HG03196 (cell line): ENCODE measurements around the gene BHLHE23.

Source experiments
- ATAC-seq: cut with Tn5 transposase; IDR thresholded peaks from one replicate; pipeline ENCODE4 v1.9.1; 2021; ENCODE audit not compliant: unreplicated experiment

BHLHE23 gene

GRCh38 chr20:63026582-63027165 lies 19.9 kb upstream of the BHLHE23 start:
- ATAC-seq, result no peak

- ATAC-seq, result no peak
Measured at GRCh38 chr20:63025534-63026331, 19.0 kb upstream of the BHLHE23 start.

- ATAC-seq, result no peak
Measured at GRCh38 chr20:63024573-63025392, 18.0 kb upstream of the BHLHE23 start.

- no peak for ATAC-seq
Measured at GRCh38 chr20:63023936-63024571, 17.3 kb upstream of the BHLHE23 start.

GRCh38 chr20:63023071-63023935 lies 16.5 kb upstream of the BHLHE23 start:
- ATAC-seq, result no peak

GRCh38 chr20:63022501-63022900 lies 15.7 kb upstream of the BHLHE23 start:
- ATAC-seq, result no peak

GRCh38 chr20:63021356-63022321 lies 14.9 kb upstream of the BHLHE23 start:
- ATAC-seq, result no peak

GRCh38 chr20:63020681-63021080 lies 13.9 kb upstream of the BHLHE23 start:
- no peak for ATAC-seq

GRCh38 chr20:63017826-63018411 lies 11.2 kb upstream of the BHLHE23 start:
- ATAC-seq, result no peak

GRCh38 chr20:63017076-63017825 lies 10.5 kb upstream of the BHLHE23 start:
- ATAC-seq, result no peak

- no peak for ATAC-seq
Measured at GRCh38 chr20:63016514-63017075, 9.8 kb upstream of the BHLHE23 start.

- no peak for ATAC-seq
Measured at GRCh38 chr20:63015662-63016361, 9.0 kb upstream of the BHLHE23 start.

GRCh38 chr20:63015147-63015661 lies 8.4 kb upstream of the BHLHE23 start:
- ATAC-seq, result no peak

- ATAC-seq, result no peak
Measured at GRCh38 chr20:63014710-63015109, 7.9 kb upstream of the BHLHE23 start.

GRCh38 chr20:63014287-63014686 lies 7.5 kb upstream of the BHLHE23 start:
- ATAC-seq, result no peak

- no peak for ATAC-seq
Measured at GRCh38 chr20:63013207-63013606, 6.4 kb upstream of the BHLHE23 start.

GRCh38 chr20:63011798-63012197 lies 5.0 kb upstream of the BHLHE23 start:
- no peak for ATAC-seq
